ENCODE data around the gene POMT2.
A peak's percentile ranks its signal among the peaks of the same experiment; 100 is the strongest.
"Not testable (repeated sequence)": the region's sequence is repeated elsewhere in the genome, so short reads cannot be mapped to it uniquely, and the experiment has no call there.

The POMT2 gene

GRCh38 chr14:77320238-77320935 is at the start of gene POMT2:
Gene POMT2 (minus strand): TSS chr14:77320883. CDS start chr14:77320681, 202 bp downstream.
- DNase-seq (ENCODE audit: low spot score), result peak; percentile 98
- peak; percentile 98 for FAIRE-seq

- DNase-seq (ENCODE audit: low spot score), result no peak
- no peak for FAIRE-seq
These were observed 48.6 kb upstream of the POMT2 start for GRCh38 chr14:77369285-77369684.

GRCh38 chr14:77364146-77364545 is 43.5 kb upstream of the POMT2 start:
- DNase-seq (ENCODE audit: low spot score) (no peak), FAIRE-seq (no peak)

- FAIRE-seq, result no peak
- no peak for DNase-seq (ENCODE audit: low spot score)
These were observed 38.9 kb upstream of the POMT2 start for GRCh38 chr14:77359626-77360025.

GRCh38 chr14:77356899-77357298 is 36.2 kb upstream of the POMT2 start:
- no peak for FAIRE-seq
- no peak for DNase-seq (ENCODE audit: low spot score)

GRCh38 chr14:77355811-77356210 is 35.1 kb upstream of the POMT2 start:
- FAIRE-seq, result no peak
- no peak for DNase-seq (ENCODE audit: low spot score)

GRCh38 chr14:77353469-77354141 is 32.9 kb upstream of the POMT2 start:
- DNase-seq (ENCODE audit: low spot score), result no peak
- no peak for FAIRE-seq

GRCh38 chr14:77347751-77348150 is 27.1 kb upstream of the POMT2 start:
- DNase-seq (ENCODE audit: low spot score), result no peak

GRCh38 chr14:77346495-77346894 is 25.8 kb upstream of the POMT2 start:
- DNase-seq (ENCODE audit: low spot score), result no peak
- peak; percentile 56 for FAIRE-seq

More at GRCh38 chr14:77347751-77348150, 27.1 kb upstream of the POMT2 start:
- no peak for FAIRE-seq

GRCh38 chr14:77344377-77344996 is 23.8 kb upstream of the POMT2 start:
- no peak for FAIRE-seq

GRCh38 chr14:77343662-77344061 is 23.0 kb upstream of the POMT2 start:
- no peak for DNase-seq (ENCODE audit: low spot score)
- no peak for FAIRE-seq

More at GRCh38 chr14:77344377-77344996, 23.8 kb upstream of the POMT2 start:
- DNase-seq (ENCODE audit: low spot score), result no peak

- DNase-seq (ENCODE audit: low spot score) (peak; percentile 36), FAIRE-seq (no peak)
These were observed 22.2 kb upstream of the POMT2 start for GRCh38 chr14:77342726-77343397.

GRCh38 chr14:77340389-77340788 is 19.7 kb upstream of the POMT2 start:
- no peak for DNase-seq (ENCODE audit: low spot score)
- no peak for FAIRE-seq

- FAIRE-seq (no peak), DNase-seq (ENCODE audit: low spot score) (no peak)
These were observed 18.7 kb upstream of the POMT2 start for GRCh38 chr14:77339407-77339806.

- no peak for DNase-seq (ENCODE audit: low spot score)
- no peak for FAIRE-seq
These were observed 17.6 kb upstream of the POMT2 start for GRCh38 chr14:77338302-77338701.

- FAIRE-seq, result no peak
- DNase-seq (ENCODE audit: low spot score), result no peak
These were observed 17.2 kb upstream of the POMT2 start for GRCh38 chr14:77337880-77338279.

GRCh38 chr14:77337255-77337654 is 16.6 kb upstream of the POMT2 start:
- DNase-seq (ENCODE audit: low spot score); FAIRE-seq: not testable (repeated sequence)

GRCh38 chr14:77335576-77335975 is 14.9 kb upstream of the POMT2 start:
- FAIRE-seq (peak; percentile 9), DNase-seq (ENCODE audit: low spot score) (no peak)

- FAIRE-seq (no peak), DNase-seq (ENCODE audit: low spot score) (no peak)
These were observed 9.2 kb upstream of the POMT2 start for GRCh38 chr14:77329872-77330271.

GRCh38 chr14:77327111-77327510 is 6.4 kb upstream of the POMT2 start:
- DNase-seq (ENCODE audit: low spot score), result no peak
- FAIRE-seq, result no peak

- peak; percentile 37 for FAIRE-seq
- DNase-seq (ENCODE audit: low spot score), result no peak
These were observed 5.0 kb upstream of the POMT2 start for GRCh38 chr14:77325746-77326094.
